Fibroblast of skin of right quadriceps (primary cell): ENCODE results near the gene EGFL7.
A peak's percentile ranks its signal among the peaks of the same experiment; 100 is the strongest.
"Not testable (repeated sequence)": the region's sequence is repeated elsewhere in the genome, so short reads cannot be mapped to it uniquely, and the experiment has no call there.

ENCODE experiments used
- DNase-seq: peaks from one replicate; pipeline ENCODE4 v3.0.0-alpha.2; 2013

The EGFL7 gene

GRCh38 chr9:136700959-136701667 lies 38.4 kb downstream of the EGFL7 start:
- no peak for DNase-seq

DNA sequence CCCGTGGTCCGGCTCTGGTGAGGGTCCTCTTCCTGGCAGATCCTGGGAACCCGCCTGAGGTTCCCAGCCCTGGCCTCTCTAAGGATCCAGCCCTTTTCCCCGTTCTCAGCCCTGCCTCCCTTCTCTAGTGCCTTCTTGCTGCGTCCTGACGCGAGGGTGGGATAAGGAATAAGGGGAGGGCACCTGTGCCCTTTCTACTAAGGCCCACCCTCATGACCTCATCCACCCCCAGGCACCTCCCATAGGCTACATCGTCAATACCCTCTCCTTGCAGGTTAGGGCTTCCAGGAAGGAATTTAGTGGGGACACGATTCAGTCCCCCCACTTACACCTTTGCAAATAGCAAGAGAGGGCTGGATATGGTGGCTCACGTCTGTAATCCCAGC lies 38.9 kb downstream of the EGFL7 start:
- DNase-seq: no peak

DNA sequence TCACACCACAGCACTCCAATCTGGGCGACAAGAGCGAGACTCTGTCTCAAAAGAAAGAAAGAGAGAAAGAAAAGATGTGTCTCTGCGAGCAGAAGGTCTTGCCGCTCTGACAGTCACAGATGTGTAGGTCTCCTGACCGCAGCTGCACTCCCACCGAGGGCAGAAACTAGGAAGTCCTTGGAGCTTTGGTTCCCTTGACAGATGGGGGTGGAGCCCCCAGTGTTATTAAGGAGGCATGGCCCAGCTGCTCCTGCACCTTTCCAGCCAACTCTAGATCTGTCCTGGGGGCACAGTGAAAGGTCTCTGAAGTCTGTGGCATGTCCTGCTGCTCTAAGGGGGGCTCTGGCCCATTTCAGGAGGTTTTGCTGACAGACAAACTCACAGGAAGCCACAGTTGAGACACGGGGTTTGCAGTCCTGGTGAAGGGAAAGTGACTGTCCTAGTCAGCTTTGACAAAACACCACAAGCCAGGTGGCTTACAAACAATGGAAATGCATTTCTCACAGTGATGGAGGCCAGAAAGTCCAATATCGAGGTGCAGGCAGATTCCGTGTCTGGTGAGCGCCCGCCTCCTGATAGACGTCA lies 40.7 kb downstream of the EGFL7 start:
- no peak for DNase-seq

- not testable (repeated sequence) for DNase-seq
Measured at GRCh38 chr9:136704741-136705140, 42.0 kb downstream of the EGFL7 start.

GRCh38 chr9:136705564-136705963 lies 42.8 kb downstream of the EGFL7 start:
- DNase-seq: no peak

DNA sequence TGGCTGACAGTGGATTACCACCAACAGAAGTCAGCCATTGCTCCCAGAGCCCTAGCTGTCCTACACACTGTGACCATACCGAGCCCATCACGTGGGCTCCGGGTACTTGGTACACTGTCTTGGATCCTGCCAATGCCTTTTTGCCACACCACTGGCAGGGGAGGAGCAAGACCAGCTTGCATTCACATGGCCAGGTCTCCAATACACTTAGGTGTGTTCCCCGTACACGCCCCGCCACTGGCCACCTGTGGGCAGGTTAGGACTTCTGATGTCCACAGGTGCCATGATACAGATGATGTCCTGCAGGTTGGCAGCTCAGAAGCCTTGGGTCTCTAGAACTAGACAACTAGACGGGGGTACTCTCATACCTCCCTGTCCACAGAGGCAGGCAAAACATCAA lies 44.3 kb downstream of the EGFL7 start:
- no peak for DNase-seq

DNA sequence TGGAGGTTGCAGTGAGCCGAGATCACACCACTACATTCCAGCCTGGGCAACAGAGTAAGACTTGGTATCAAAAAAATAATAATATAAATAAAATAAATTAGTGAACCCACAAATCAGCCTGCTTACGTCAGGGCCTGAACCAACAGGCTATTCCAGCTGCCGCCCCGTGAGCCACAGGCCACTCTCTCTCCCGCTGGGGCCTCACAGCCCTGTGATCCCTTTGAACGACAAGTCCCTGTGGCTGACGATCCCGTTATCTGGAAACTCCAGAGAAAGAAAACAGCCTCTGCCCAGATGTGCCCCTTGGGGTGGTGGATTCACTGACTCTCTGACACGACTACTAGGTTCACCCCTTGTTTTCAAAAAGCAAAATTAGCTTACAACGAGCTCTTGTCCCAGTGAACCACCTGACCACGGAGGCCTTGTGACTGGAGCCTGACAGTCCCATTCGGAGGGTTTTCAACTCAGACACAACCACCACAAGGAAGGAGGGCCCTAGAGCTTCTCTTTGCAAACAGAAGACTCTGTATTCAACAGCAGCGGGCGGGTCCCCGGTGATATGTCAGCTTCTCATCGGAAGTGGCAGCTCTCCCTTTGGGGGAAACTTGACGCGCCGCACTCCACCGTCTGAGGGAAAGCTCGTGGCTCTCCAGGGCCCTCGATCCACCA lies 45.3 kb downstream of the EGFL7 start:
- DNase-seq: no peak

GRCh38 chr9:136709454-136710109 lies 46.9 kb downstream of the EGFL7 start:
- no peak for DNase-seq

- DNase-seq: no peak
Measured at GRCh38 chr9:136710543-136710942, 47.8 kb downstream of the EGFL7 start.

GRCh38 chr9:136711219-136711648 lies 48.5 kb downstream of the EGFL7 start:
- peak; percentile 54 for DNase-seq

DNA sequence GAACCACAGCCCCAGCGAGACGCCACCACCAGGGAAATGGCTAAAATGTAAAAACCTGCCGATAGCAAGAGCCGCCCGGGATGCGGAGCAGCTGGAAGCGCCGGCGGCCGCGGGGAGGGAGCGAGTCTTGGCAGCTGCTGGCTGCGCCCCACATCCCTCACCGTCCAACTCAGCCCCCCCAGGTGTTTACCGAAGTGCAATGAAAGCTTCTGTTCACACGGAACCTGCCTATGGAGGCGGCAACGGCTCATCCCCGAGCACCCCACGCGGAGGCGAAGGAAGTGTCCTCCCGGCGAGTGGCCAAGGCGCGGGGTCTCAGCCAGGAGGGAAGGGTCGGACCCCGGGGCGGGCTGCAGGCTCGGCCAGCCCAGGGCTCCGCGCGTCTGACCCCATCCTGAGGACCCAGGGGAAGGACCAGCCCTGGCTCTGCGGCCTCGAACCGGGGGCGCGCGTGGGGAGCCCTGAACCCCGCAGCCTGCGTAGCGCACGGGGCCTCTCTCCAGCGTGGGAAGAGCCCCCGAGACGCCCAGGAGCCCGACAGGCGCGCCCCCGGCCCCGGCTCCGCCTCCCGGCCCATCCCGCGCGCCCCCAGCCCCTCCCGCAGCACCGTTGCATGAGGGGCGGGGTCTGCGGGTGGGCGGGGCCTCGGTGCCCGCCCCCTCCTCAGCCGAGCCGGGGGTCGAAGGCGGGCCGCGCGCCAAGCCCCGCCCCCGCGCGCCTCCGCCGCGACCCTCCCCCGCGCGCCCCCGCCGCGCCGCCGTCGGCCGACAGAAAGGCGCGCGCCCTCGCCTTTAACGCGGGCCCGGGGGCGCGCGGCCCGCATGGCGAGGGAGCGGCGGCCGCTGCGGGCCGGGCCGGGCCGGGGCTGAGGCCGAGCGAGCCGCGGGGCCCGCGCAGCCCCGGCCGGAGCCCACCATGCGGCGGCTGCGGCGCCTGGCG lies 49.3 kb downstream of the EGFL7 start, which contains the start of gene DIPK1B:
Gene DIPK1B (plus strand): TSS at position 822 of the 939 bp plus-strand sequence. CDS start 94 bp downstream, at position 916.
- DNase-seq: no peak

GRCh38 chr9:136712690-136713544 lies 50.2 kb downstream of the EGFL7 start:
- no peak for DNase-seq

DNA sequence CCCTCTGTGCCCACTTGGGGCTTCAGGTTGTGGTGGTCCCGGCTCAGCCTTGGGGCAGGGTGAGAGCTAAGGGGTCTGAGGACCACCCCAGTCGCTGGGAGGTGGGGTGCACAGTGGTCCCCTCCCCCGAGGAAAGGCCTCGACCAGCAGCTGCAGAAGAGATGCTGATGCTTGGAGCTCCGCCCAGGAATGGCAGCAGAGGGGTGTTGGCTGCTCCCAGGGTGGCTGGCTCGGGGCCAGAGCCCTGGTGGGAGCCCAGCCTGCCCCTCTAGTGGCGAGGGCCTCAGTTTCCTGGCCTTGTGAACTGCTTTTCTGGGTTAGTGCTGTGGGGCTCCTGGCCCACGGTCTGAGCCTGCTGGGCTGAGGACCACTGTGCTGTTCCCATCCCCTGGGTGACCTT lies 50.8 kb downstream of the EGFL7 start:
- no peak for DNase-seq

DNA sequence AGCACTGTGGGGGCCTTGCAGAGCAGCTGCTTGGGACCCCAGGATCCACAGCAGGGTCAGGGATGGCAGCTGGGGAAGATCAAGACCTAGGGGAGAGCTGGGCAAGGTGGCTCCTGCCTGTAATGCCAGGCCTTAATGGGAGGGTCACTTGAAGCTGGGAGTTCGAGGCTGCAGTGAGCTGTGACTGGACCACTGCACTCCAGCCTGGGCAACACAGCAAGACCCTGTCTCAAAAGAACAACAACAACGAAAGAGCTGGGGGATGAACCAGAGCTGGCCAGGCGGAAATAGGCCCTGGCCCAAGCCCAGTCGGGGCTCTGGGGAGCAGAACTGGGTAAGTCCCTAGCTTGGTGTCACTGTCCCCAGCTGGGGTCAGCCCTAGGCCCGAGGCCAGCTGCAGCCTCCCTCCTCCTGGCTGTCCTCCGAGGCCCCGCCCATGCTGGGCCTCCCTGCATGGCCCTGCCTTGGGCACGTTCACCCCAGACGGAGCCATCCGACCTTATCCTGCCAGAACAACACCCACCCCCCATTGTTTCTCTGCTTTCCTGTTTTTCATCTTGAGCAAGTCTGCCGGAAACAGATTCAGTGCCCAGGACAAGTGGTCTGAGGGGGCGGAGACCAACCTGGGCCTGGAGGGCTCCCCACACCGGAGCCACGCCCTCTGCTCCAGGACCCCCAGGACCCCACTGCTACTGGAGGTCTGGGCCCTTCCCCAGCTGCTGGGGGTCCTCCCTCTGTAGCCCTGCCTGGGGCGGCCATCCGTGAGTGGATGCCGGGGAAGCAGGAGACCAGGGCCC lies 51.6 kb downstream of the EGFL7 start:
- DNase-seq: no peak

GRCh38 chr9:136714893-136715274 lies 52.2 kb downstream of the EGFL7 start:
- DNase-seq: no peak

DNA sequence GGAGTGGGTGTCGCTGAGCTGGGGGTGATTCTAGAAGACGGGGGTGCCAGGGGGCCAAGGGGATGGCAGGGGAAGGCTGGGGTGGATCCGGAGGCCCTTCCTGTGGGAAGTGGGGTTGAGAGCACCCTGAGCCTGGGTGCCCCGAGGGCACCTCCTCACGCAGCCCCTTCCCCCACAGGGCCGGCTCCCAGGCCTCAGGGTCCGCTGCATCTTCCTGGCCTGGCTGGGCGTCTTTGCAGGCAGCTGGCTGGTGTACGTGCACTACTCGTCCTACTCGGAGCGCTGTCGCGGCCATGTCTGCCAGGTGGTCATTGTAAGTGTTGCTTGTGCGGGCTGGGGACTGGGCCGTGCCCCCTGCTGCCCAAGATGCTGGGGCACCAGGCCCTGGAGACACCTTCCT lies 54.7 kb downstream of the EGFL7 start:
- no peak for DNase-seq

GRCh38 chr9:136718345-136719194 lies 55.9 kb downstream of the EGFL7 start:
- DNase-seq: no peak

GRCh38 chr9:136719195-136719880 lies 56.6 kb downstream of the EGFL7 start:
- no peak for DNase-seq
